CD4-positive, alpha-beta T cell treated with Interleukin-1 beta for 1 hour (primary cell): ENCODE measurements around the gene SEPTIN2.
"Not testable (repeated sequence)": the region's sequence is repeated elsewhere in the genome, so short reads cannot be mapped to it uniquely, and the experiment has no call there.

Experiments used
- DNase-seq, 2 donors: peaks; one replicate each; pipeline ENCODE4 v3.0.0-alpha.2; 2020 to 2022

Gene SEPTIN2

GRCh38 chr2:241288324-241288888 lies 27.3 kb upstream of the SEPTIN2 start:
- DNase-seq: no peak

DNA sequence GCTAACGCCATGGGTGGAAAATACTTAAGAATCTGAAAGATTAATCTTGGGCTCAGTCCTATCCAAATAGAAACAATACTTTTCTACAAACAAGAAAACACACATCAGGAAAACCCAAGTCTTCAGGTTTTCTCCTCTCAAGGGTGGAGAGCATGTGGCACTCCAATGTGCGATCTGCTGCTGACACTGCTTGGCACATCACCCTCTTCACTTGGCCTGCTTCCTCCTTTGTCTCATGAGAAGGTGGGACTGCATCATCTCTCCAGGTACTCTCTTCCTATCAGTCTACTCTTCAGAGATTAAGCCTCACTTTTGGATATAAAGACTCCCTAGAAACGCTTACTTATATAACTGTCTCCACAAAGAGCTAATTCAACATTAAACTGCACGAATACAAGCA lies 26.7 kb upstream of the SEPTIN2 start:
- no peak for DNase-seq

DNA sequence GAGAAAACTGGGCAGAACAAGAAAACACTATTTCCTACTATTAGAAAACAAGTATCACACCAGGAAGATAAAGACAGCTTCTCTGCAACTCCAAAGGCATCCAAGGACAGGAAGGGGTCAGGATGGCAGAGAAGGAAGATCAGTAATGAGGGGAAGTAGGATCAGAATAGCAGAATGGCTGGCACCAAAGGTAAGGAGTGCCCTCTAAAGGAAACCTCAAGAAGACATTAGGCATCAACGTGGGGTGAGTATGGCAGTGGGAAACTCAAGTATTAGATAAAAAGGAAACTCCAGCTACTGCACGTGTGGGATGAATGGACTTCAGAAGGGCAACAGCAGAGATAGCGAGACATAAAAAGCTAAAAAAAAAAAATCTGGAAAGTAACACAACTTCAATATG lies 26.1 kb upstream of the SEPTIN2 start:
- no peak for DNase-seq

DNA sequence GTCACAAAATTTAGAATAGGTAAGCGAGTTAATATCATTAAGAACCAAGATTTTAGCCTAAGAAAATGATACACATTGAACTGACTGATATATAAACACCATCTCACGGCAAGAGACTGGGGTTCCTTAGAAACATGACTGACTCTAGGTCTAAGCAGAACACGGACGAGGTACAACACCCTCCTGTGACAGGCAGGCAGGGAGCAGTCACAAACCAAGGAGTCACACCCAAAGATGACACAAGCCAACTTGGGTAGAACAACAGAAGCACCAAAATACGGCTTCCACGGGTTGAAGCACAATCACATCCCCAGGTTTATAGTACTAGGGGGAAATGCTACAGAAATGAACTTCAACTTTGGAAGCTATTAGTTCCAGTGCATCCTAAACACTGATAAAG lies 24.6 kb upstream of the SEPTIN2 start:
- no peak for DNase-seq

- no peak for DNase-seq
Observed at GRCh38 chr2:241291977-241292376, 23.7 kb upstream of the SEPTIN2 start.

DNA sequence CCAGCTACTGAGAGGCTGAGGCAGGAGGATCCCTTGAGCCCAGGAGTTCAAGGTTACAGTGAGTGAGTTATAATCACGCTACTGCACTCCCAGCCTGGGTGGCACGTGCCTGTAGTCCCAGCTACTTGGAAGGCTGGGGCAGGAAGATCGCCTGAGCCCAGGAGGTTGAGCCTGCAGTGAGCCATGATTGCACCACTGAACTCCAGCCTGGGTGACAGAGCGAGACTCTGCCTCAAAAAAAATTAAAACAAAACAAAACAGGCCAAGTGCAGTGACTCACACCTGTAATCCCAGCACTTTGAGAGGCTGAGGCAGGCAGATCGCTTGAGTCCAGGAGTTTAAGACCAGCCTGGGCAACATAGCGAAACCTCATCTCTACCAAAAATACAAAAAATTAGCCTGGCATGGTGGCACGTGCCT lies 22.3 kb upstream of the SEPTIN2 start:
- DNase-seq: not testable (repeated sequence)

DNA sequence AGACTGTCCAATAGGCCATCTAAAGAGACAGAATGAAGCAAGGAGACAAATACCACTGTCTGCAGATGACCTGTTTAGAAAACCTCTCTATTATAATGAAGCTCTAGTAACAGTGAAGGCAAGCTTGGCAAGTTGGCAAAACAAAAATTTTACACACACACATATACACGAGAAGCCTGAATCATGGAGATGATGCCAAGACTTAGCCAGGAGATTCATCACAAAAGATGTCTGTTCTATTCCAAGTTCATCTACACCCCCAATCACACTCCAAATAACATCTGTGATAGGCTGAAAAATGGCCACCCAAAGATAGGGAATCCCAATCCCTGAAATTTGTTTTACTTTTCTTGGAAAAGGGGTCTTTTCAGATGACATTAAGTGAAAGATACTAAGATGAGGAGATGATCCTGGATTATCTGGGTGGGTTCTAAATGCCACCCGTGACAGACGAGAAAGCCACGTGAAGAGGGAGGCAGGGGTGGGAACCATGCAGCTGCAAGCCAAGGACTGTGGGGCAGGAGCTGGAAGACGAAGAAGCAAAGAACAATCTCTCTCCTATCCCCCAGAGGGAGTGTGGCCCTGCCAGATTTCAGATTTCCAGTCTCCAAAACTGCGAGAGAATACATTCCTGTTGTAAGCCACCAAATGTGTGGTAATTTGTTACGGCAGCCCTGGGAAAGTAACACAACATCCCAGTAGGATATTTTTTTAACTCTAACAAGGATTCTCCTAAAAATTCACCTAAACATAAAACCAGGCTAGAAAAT lies 20.2 kb upstream of the SEPTIN2 start:
- no peak for DNase-seq

- no peak for DNase-seq
Observed at GRCh38 chr2:241296767-241297166, 19.0 kb upstream of the SEPTIN2 start.

DNA sequence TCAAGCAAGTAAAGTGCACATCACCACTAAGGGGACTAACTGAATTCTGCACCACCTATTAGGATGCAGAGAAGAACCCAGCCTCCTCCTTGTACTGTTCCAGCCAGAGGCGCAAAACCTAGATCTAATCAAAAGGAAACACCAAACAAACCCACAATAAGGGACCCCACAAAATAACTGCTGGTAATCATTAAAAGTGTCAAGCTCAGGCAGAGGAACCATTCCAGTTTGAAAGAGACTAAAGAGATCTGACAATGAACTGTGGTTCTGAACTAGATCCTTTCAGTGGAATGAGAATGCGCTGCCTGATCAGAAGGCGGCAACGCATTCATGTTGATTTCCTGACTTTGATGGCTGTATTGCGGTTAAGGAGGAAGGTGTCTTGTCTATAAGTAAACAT lies 17.1 kb upstream of the SEPTIN2 start:
- peak in 1 of 2 donors; percentile 48 for DNase-seq

DNA sequence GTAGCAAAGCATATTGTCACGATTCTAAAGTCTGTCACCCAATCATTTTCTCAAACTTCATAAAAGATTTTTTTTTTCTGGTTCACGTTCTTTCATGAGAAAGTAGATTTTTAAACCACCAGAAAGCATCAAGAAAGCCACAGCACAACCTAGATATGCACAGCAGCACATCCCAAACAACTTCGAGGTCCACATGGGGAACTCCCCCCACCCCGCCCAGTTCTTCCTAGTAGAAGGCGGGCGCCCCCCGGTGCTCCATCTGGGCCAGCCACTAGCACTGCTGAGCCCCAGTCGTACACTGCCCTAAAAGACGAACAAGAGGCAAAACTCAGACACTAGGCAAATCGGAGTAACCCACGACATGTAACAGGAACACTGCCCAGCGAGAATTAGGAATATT lies 15.7 kb upstream of the SEPTIN2 start:
- peak; percentile 44 to 56 for DNase-seq

GRCh38 chr2:241302083-241302482 lies 13.6 kb upstream of the SEPTIN2 start:
- DNase-seq: no peak

- DNase-seq: no peak
Observed at GRCh38 chr2:241302759-241303651, 12.7 kb upstream of the SEPTIN2 start.

DNA sequence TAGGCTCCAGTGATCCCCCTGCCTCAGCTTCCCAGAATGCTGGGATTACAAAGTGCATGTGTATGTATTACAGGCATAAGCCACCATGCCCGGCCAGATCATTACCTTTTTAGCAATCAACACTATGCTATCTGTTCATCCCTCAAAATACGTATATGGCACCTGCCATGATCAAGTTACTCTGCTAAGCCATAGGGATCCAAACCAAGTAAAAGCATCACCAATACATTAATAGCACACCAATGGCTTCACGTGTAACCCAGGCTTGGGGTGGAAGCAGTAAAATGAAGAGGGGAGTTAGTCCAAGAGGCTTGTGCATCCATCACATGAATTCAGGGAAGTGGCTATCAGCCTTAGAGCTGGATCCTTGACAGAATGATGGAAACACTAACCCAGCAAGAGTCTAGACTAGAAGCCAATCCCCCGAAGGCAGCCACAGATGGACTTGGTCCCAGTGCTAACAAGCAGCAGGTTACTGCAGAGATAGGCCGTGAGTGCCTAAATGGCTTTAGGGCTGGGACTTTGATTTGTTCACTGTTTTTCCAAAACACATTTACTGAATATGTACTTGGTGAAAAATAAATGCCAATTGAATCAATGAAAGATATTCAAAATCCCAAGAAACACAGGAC lies 11.6 kb upstream of the SEPTIN2 start:
- no peak for DNase-seq

- DNase-seq: no peak
Observed at GRCh38 chr2:241307055-241307454, 8.7 kb upstream of the SEPTIN2 start.

GRCh38 chr2:241308267-241308666 lies 7.5 kb upstream of the SEPTIN2 start:
- no peak for DNase-seq

- no peak for DNase-seq
Observed at GRCh38 chr2:241308832-241309500, 6.8 kb upstream of the SEPTIN2 start.

DNA sequence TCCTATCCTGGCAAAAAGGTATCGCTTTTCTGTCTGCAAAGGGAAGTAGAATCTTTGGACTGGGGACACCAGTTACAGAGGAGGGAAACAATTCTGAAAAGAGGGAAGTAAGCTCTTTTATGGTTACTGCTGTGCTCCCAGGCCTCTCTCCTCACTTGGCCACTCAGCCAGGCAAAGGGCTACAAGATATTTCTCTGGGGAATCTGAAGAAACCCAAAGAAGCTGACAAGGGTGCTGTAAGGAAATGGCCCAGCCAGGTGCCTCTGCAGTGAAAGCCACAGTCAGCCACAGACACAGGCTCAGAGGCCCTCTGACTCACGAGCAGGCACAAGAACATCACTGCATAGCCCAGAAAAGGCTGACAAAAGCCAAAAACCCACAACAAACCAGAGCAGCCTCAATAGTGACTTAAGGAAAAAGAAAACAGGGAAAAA lies 6.0 kb upstream of the SEPTIN2 start:
- peak; percentile 65 to 69 for DNase-seq

DNA sequence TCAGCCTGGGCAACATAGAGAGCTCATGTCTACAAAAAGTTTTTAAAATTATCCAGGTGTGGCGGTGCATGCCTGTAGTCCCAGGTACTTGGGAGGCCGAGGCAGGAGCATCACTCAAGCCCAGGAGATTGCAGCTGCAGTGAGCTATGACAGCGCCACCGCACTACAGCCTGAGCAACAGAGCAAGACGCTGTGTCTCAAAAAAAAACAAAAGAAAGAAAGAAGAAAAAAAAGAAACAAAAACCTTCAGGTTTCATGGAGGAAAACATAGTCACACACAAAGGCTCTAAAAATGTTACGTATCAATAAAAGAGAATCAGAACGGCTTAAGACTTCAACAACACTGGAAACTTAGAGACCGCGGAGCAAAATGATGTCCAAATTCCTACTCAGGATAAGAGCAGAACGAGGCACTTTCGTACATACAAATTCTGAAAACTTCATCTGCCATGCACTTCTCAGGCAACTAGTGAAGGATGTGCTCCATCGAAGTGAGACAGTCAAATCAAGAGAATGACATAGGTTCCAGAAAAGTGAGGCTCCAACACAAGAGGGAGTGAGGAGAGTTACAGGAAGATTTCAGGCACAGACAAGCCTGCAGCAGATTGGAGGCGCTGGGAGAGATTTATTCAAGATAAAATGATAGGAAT lies 4.7 kb upstream of the SEPTIN2 start:
- DNase-seq: no peak

DNA sequence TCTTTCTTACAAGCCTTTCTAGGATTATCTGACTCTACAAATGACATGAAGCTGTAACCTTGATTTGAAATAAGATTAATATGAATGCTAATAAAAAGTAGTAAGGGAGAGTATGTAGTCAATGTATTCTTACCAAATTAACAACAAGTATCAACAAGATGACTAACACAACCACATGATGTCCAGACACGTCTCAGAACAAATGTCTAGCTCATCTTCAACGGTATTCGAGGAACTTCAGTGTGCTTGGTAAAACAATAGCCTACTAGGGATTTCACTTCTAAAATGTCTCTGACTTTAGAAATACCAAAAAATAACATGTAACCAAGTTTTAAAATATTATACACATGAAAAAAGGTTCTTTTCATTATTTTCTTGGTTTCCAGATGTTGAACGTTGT lies 3.6 kb upstream of the SEPTIN2 start:
- DNase-seq: no peak

GRCh38 chr2:241313543-241314095 lies 2.1 kb upstream of the SEPTIN2 start:
- DNase-seq: no peak

- DNase-seq: no peak
Observed at GRCh38 chr2:241314226-241315092, 1.3 kb upstream of the SEPTIN2 start.
